ENCODE data around the gene MCC. TPM values are rescaled to one million over a fixed set of nuclear protein-coding genes. Genes with fewer than 3 reads are reported as not detected.

The MCC gene
- polyA plus RNA-seq, 4 donors = 0.45 to 3.5 (median 1.6) TPM

GRCh38 chr5:113361701-113362100 lies 126.6 kb downstream of the MCC start:
- Histone ChIP-seq H3K36me3 (ENCODE audit: control insufficient read depth in 3 of 3, insufficient read depth in 2 of 3, low read depth in 1 of 3, low read length in 3 of 3) (no peaks in the 10 kb centered on the region), H3K9me3 (ENCODE audit: control insufficient read depth in 2 of 2, insufficient read depth in 1 of 2, low read depth in 1 of 2, low read length in 1 of 2) (peaks cover 0 to 12% of the 10 kb centered on the region in 2 donors), H3K27ac (ENCODE audit: low read depth in 1 of 3, low read length in 2 of 3) (no peak overlapping the region), H3K4me3 (ENCODE audit: low read depth in 1 of 3, low read length in 3 of 3) (no peak overlapping the region), H3K4me1 (ENCODE audit: control insufficient read depth in 3 of 3, insufficient read depth in 2 of 3, low read depth in 1 of 3, low read length in 2 of 3) (no peaks in the 10 kb centered on the region), H3K27me3 (ENCODE audit: control insufficient read depth in 3 of 3, insufficient read depth in 3 of 3, low read length in 3 of 3) (no peaks in the 10 kb centered on the region)
- DNase-seq (no peak), FAIRE-seq (no peak)
- 92 to 97% (median 97%) methylated on average over 1 of the region's 1 CpG for WGBS, 3 donors

- no peak overlapping the region for H3K27ac ChIP-seq (ENCODE audit: low read depth in 1 of 3, low read length in 2 of 3)
- H3K4me3 ChIP-seq (ENCODE audit: low read depth in 1 of 3, low read length in 3 of 3) = no peak overlapping the region
- no peaks in the 10 kb centered on the region for H3K27me3 ChIP-seq (ENCODE audit: control insufficient read depth in 3 of 3, insufficient read depth in 3 of 3, low read length in 3 of 3)
- FAIRE-seq (no peak), DNase-seq (no peak)
- H3K4me1 ChIP-seq (ENCODE audit: control insufficient read depth in 3 of 3, insufficient read depth in 2 of 3, low read depth in 1 of 3, low read length in 2 of 3) = no peaks in the 10 kb centered on the region
- peaks cover 0 to 7% of the 10 kb centered on the region in 2 donors for H3K9me3 ChIP-seq (ENCODE audit: control insufficient read depth in 2 of 2, insufficient read depth in 1 of 2, low read depth in 1 of 2, low read length in 1 of 2)
- H3K36me3 ChIP-seq (ENCODE audit: control insufficient read depth in 3 of 3, insufficient read depth in 2 of 3, low read depth in 1 of 3, low read length in 3 of 3) = no peaks in the 10 kb centered on the region
Measured at GRCh38 chr5:113359419-113359818, 128.8 kb downstream of the MCC start.

- no peak for FAIRE-seq
- Histone ChIP-seq H3K4me3 (ENCODE audit: low read depth in 1 of 3, low read length in 3 of 3) (no peak overlapping the region), H3K9me3 (ENCODE audit: control insufficient read depth in 2 of 2, insufficient read depth in 1 of 2, low read depth in 1 of 2, low read length in 1 of 2) (no peaks in the 10 kb centered on the region), H3K36me3 (ENCODE audit: control insufficient read depth in 3 of 3, insufficient read depth in 2 of 3, low read depth in 1 of 3, low read length in 3 of 3) (no peaks in the 10 kb centered on the region), H3K27me3 (ENCODE audit: control insufficient read depth in 3 of 3, insufficient read depth in 3 of 3, low read length in 3 of 3) (no peaks in the 10 kb centered on the region), H3K27ac (ENCODE audit: low read depth in 1 of 3, low read length in 2 of 3) (no peak overlapping the region), H3K4me1 (ENCODE audit: control insufficient read depth in 3 of 3, insufficient read depth in 2 of 3, low read depth in 1 of 3, low read length in 2 of 3) (no peaks in the 10 kb centered on the region)
- DNase-seq = no peak
- 71 to 82% (median 72%) methylated on average over 3 of the region's 3 CpGs for WGBS, 3 donors
Measured at GRCh38 chr5:113358696-113359095, 129.6 kb downstream of the MCC start.

DNA sequence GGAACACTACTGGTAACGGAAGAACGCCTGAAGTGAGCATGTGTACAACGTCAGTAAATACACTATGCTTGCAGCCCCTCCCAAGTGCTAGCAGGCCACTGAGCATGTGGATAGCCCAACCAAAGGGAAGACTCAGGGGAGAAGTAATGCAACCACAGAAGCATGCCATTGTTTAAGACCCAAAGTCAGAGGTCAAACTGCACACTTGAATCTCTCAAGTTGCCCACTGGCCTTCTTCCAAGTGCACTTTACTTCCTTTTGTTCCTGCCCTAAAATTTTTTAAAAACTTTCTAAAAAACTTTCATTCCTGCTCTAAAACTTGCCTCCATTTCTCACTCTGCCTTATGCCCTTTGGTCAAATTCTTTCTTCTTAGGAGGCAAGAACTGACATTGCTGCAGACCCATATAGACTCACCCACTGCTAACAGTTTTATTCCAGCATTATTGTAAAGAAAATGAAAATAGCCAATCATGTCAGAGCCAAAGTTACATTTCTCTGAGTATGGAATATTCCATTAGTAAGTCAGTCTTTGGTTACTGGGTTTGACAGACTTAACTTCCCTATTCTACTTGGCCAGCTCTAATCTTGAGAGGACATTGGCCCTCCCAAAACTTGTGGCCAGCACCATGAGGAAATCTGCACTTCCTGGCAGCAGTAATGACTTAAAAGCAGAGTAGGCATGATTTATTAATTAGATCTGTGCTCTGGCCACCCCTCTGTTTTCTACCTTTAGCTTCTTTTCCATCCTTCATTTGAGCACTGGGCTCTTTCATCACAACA lies 130.4 kb downstream of the MCC start:
- DNase-seq = no peak
- Histone ChIP-seq H3K27ac (ENCODE audit: low read depth in 1 of 3, low read length in 2 of 3) (no peak overlapping the region), H3K4me3 (ENCODE audit: low read depth in 1 of 3, low read length in 3 of 3) (no peak overlapping the region), H3K4me1 (ENCODE audit: control insufficient read depth in 3 of 3, insufficient read depth in 2 of 3, low read depth in 1 of 3, low read length in 2 of 3) (no peaks in the 10 kb centered on the region), H3K27me3 (ENCODE audit: control insufficient read depth in 3 of 3, insufficient read depth in 3 of 3, low read length in 3 of 3) (no peaks in the 10 kb centered on the region), H3K9me3 (ENCODE audit: control insufficient read depth in 2 of 2, insufficient read depth in 1 of 2, low read depth in 1 of 2, low read length in 1 of 2) (no peaks in the 10 kb centered on the region), H3K36me3 (ENCODE audit: control insufficient read depth in 3 of 3, insufficient read depth in 2 of 3, low read depth in 1 of 3, low read length in 3 of 3) (no peaks in the 10 kb centered on the region)
- no peak for FAIRE-seq
- WGBS, 3 donors = 72 to 83% (median 77%) methylated on average over 3 of the region's 3 CpGs

DNA sequence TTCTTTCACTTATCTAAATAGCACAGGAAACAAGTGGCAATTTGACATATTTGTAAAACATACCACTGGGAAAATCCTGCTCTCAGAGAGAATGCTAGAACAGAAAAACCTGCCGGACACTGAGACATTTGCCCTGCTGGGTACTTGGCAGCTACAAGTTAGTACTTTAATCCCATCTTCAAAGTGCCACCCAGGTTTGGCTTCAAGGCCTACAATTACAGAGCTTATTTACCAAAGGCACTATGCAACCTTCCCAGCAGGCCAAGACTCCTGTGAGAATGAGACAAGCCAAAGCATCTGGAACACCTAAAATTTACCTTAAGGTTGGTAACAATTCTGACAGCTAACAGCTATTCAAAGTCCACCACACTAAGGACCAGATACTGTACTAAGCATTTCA lies 131.8 kb downstream of the MCC start:
- no peaks in the 10 kb centered on the region for H3K9me3 ChIP-seq (ENCODE audit: control insufficient read depth in 2 of 2, insufficient read depth in 1 of 2, low read depth in 1 of 2, low read length in 1 of 2)
- DNase-seq = no peak
- no peaks in the 10 kb centered on the region for H3K36me3 ChIP-seq (ENCODE audit: control insufficient read depth in 3 of 3, insufficient read depth in 2 of 3, low read depth in 1 of 3, low read length in 3 of 3)
- WGBS, 3 donors = 47 to 93% (median 92%) methylated on average over 1 of the region's 1 CpG
- H3K27me3 ChIP-seq (ENCODE audit: control insufficient read depth in 3 of 3, insufficient read depth in 3 of 3, low read length in 3 of 3) = no peaks in the 10 kb centered on the region
- FAIRE-seq = no peak
- H3K4me1 ChIP-seq (ENCODE audit: control insufficient read depth in 3 of 3, insufficient read depth in 2 of 3, low read depth in 1 of 3, low read length in 2 of 3) = no peaks in the 10 kb centered on the region
- no peak overlapping the region for H3K4me3 ChIP-seq (ENCODE audit: low read depth in 1 of 3, low read length in 3 of 3)
- H3K27ac ChIP-seq (ENCODE audit: low read depth in 1 of 3, low read length in 2 of 3) = no peak overlapping the region

DNA sequence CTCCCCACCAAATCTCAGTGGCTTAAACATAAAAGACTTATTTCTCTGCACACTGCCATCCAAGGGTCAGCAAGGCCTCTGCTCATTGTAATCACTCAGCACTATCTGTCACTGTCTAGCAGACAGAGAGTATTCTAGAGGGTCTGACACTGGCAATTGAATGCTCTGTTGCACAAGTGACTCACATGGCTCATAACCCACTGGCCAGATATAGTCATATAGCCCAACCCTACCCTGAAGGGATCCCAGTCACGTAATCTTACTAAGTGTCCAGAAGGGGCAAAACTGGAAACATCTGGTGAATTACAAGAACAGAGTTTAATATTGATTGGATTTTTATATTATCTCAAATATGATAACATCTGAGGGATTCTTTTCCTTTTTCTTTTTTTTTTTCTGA lies 134.2 kb downstream of the MCC start:
- Histone ChIP-seq H3K27me3 (ENCODE audit: control insufficient read depth in 3 of 3, insufficient read depth in 3 of 3, low read length in 3 of 3) (no peaks in the 10 kb centered on the region), H3K27ac (ENCODE audit: low read depth in 1 of 3, low read length in 2 of 3) (no peak overlapping the region), H3K4me1 (ENCODE audit: control insufficient read depth in 3 of 3, insufficient read depth in 2 of 3, low read depth in 1 of 3, low read length in 2 of 3) (no peaks in the 10 kb centered on the region), H3K4me3 (ENCODE audit: low read depth in 1 of 3, low read length in 3 of 3) (no peak overlapping the region), H3K9me3 (ENCODE audit: control insufficient read depth in 2 of 2, insufficient read depth in 1 of 2, low read depth in 1 of 2, low read length in 1 of 2) (no peaks in the 10 kb centered on the region), H3K36me3 (ENCODE audit: control insufficient read depth in 3 of 3, insufficient read depth in 2 of 3, low read depth in 1 of 3, low read length in 3 of 3) (no peaks in the 10 kb centered on the region)
- WGBS, 3 donors = 52 to 93% (median 87%) methylated on average over 1 of the region's 1 CpG
- FAIRE-seq = no peak
- no peak for DNase-seq

- H3K4me3 ChIP-seq (ENCODE audit: low read depth in 1 of 3, low read length in 3 of 3) = no peak overlapping the region
- WGBS, 3 donors = 74 to 77% (median 75%) methylated on average over 1 of the region's 1 CpG
- FAIRE-seq (no peak), DNase-seq (no peak)
- H3K27me3 ChIP-seq (ENCODE audit: control insufficient read depth in 3 of 3, insufficient read depth in 3 of 3, low read length in 3 of 3) = no peaks in the 10 kb centered on the region
- no peak overlapping the region for H3K27ac ChIP-seq (ENCODE audit: low read depth in 1 of 3, low read length in 2 of 3)
- H3K4me1 ChIP-seq (ENCODE audit: control insufficient read depth in 3 of 3, insufficient read depth in 2 of 3, low read depth in 1 of 3, low read length in 2 of 3) = no peaks in the 10 kb centered on the region
- H3K9me3 ChIP-seq (ENCODE audit: control insufficient read depth in 2 of 2, insufficient read depth in 1 of 2, low read depth in 1 of 2, low read length in 1 of 2) = no peaks in the 10 kb centered on the region
- H3K36me3 ChIP-seq (ENCODE audit: control insufficient read depth in 3 of 3, insufficient read depth in 2 of 3, low read depth in 1 of 3, low read length in 3 of 3) = no peaks in the 10 kb centered on the region
Measured at GRCh38 chr5:113347572-113347971, 140.7 kb downstream of the MCC start.

GRCh38 chr5:113344973-113345940 lies 143.0 kb downstream of the MCC start:
- 57 to 79% (median 62%) methylated on average over 5 of the region's 5 CpGs for WGBS, 3 donors
- DNase-seq (no peak), FAIRE-seq (no peak)
- Histone ChIP-seq H3K27ac (ENCODE audit: low read depth in 1 of 3, low read length in 2 of 3) (no peak overlapping the region), H3K4me3 (ENCODE audit: low read depth in 1 of 3, low read length in 3 of 3) (no peak overlapping the region), H3K27me3 (ENCODE audit: control insufficient read depth in 3 of 3, insufficient read depth in 3 of 3, low read length in 3 of 3) (no peaks in the 10 kb centered on the region), H3K9me3 (ENCODE audit: control insufficient read depth in 2 of 2, insufficient read depth in 1 of 2, low read depth in 1 of 2, low read length in 1 of 2) (no peaks in the 10 kb centered on the region), H3K4me1 (ENCODE audit: control insufficient read depth in 3 of 3, insufficient read depth in 2 of 3, low read depth in 1 of 3, low read length in 2 of 3) (no peaks in the 10 kb centered on the region), H3K36me3 (ENCODE audit: control insufficient read depth in 3 of 3, insufficient read depth in 2 of 3, low read depth in 1 of 3, low read length in 3 of 3) (no peaks in the 10 kb centered on the region)

Data from small intestine (tissue), 7 donors.